GM06990 (cell line): ENCODE data around the gene R3HDM4.

Source experiments
- DNase-seq: peaks from one replicate; pipeline ENCODE4 v3.0.0-alpha.2; 2011; ENCODE audit not compliant: insufficient read length; ENCODE audit errors: extremely low read depth
- H3K27me3 ChIP-seq: replicated peaks from 2 replicates; pipeline ENCODE4 v1.6.0; 2011; ENCODE audit warnings: low read length; ENCODE audit not compliant: control insufficient read depth, insufficient read depth
- H3K36me3 ChIP-seq: 2 replicates; pipeline ENCODE4 v1.5.1; 2011; ENCODE audit warnings: low read length; ENCODE audit not compliant: control insufficient read depth, insufficient read depth
- H3K4me3 ChIP-seq: replicated peaks from 2 replicates; pipeline ENCODE4 v1.5.1; 2011; ENCODE audit warnings: low read depth, mild to moderate bottlenecking, control low read depth, low read length
- TF ChIP-seq, protein P1 (sequence below): IDR thresholded peaks from 2 replicates; pipeline ENCODE4 v1.5.1; 2011; ENCODE audit warnings: low read length, control low read depth, mild to moderate bottlenecking, inconsistent platforms; ENCODE audit not compliant: insufficient read depth, poor library complexity, severe bottlenecking

Gene R3HDM4

DNA sequence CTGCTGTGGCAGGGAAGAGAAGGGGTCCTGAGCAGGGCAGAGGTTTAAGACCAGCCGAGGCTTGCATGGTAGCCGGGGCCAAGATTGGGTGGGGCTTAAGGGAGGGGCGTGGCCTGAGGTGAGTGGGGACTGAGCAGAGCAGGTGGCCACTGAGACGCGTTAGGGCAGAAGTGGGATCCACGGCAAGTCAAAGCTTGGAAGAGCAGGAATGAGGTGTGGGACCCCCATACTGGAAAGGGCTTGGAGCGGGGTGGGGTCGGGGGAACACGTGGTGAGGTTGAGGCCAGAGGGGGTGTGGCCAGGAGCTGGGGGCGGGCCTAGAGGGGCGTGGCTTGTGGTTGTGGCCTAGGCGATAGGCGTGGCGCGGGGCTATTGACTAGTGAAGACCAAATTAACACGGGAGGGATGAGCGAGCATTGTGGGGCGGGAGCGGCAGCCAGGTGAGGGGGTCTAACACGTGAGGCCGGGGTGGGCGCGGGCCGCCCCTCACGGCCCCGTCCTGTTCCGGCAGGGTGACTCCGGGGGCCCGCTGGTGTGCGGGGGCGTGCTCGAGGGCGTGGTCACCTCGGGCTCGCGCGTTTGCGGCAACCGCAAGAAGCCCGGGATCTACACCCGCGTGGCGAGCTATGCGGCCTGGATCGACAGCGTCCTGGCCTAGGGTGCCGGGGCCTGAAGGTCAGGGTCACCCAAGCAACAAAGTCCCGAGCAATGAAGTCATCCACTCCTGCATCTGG is 50.3 kb downstream of the R3HDM4 start:
- TF ChIP-seq, protein P1, sequence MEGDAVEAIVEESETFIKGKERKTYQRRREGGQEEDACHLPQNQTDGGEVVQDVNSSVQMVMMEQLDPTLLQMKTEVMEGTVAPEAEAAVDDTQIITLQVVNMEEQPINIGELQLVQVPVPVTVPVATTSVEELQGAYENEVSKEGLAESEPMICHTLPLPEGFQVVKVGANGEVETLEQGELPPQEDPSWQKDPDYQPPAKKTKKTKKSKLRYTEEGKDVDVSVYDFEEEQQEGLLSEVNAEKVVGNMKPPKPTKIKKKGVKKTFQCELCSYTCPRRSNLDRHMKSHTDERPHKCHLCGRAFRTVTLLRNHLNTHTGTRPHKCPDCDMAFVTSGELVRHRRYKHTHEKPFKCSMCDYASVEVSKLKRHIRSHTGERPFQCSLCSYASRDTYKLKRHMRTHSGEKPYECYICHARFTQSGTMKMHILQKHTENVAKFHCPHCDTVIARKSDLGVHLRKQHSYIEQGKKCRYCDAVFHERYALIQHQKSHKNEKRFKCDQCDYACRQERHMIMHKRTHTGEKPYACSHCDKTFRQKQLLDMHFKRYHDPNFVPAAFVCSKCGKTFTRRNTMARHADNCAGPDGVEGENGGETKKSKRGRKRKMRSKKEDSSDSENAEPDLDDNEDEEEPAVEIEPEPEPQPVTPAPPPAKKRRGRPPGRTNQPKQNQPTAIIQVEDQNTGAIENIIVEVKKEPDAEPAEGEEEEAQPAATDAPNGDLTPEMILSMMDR: no peak
- no peaks in the 10 kb centered on the region for H3K27me3 ChIP-seq
- peak; percentile 81 for DNase-seq
- H3K4me3 ChIP-seq: no peak overlapping the region
- H3K36me3 ChIP-seq: peaks cover 3% of the 10 kb centered on the region; the same call in 1 of the 2 replicates

DNA sequence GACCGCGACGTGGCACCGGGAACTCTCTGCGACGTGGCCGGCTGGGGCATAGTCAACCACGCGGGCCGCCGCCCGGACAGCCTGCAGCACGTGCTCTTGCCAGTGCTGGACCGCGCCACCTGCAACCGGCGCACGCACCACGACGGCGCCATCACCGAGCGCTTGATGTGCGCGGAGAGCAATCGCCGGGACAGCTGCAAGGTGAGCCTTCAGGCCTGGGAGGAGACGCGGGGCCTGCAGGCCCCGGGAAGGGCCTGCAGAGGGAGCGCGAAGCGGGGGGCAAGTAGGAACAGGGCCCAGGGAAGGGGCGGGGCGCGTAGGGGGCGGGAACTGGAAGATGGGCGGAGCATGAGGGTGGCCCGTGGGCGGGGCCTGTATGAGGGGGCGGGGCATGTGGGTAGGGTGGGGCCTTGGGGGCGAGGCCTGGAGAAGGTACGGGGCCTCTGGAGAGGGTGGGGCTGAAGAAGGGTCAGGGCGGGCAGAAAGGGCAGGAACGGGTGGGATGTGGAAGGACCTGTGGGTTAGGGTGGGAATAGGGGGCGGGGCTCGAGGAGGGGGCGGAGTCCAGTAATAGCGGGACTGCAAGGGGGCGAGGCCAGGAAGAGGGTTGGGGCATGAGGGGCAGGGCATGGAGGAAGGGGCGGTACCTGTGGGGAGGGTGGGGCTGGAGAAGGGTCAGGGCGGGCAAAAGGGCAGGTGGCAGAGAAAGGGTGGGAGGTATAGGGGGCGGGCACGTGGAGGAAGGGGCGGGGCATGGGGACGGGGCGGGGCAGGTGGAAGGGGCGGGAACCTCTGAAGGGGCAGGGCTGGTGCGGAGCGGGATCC is 51.1 kb downstream of the R3HDM4 start:
- H3K36me3 ChIP-seq: no peaks in the 10 kb centered on the region
- H3K27me3 ChIP-seq: no peaks in the 10 kb centered on the region
- no peak overlapping the region for H3K4me3 ChIP-seq
- peak; percentile 75 for DNase-seq
- TF ChIP-seq, protein P1: no peak

DNA sequence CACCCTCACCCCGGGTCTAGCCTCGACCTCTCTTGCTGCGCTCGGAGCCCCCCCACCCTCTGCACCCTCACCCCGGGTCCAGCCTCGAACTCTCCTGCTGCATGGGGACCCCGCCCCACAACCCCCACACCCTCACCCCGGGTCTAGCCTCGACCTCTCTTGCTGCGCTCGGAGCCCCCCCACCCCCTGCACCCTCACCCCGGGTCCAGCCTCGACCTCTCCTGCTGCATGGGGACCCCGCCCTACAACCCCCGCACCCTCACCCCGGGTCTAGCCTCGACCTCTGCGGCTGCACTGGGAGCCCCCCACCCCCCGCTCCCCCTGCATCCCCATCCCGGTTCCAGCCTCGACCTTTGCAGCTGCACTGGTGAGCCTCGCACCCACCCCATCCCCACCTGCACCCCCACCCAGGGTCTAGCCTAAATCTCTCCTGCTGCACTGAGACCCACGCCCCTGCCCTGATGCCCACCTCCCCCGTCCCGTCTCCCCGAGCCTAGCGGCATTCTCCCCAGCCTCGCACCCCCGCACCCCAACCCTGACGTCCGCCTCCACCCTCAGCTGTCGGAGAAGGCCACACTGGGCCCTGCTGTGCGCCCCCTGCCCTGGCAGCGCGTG is 51.8 kb downstream of the R3HDM4 start:
- H3K27me3 ChIP-seq: no peaks in the 10 kb centered on the region
- H3K36me3 ChIP-seq: no peaks in the 10 kb centered on the region
- TF ChIP-seq, protein P1: no peak
- DNase-seq: no peak
- H3K4me3 ChIP-seq: no peak overlapping the region

DNA sequence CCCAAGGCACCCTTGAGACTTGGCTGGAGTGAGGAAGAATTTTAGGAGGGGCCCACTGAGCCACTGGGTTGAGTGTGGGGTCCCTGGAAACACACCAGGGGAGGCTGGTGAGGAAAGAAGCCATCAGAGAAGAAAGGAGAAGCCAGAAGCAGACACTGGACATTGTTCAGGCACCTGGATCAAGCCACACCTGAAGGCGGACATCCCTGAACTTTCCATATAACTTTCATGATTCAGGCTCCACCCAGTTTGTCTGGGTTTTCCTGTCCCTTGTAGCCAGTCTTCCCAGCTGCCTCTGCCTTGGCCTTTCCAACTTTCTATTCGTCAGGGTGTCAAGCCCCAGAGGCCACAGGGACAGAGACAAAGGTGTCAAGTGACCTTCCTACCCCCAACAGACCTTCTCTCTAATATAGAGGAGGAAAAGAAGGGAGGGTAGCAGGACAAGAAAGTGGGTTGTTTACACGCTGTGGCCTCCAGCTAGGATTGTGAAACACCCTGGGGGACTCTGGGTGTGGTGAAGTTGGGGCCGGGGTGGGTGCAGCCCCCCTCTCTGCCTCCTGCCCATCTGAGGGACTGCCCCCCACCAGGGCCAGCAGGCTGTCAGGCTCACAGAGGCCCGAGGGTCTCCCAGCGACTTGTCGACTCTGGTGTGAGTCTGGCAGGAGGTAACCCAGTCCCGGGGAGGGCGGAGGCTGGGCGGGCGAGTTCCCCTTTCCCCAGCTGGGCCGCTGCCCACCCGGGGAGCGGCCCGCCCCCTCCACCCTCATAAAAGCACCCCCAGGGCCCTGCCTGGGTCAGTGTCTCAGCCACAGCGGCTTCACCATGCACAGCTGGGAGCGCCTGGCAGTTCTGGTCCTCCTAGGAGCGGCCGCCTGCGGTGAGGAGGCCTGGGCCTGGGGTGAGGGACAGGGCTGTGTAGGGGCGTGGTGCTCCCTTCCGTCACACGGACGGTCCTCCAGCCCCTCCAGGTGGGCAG is 53.9 kb downstream of the R3HDM4 start, which contains the start of gene CFD:
Gene CFD (plus strand): TSS at position 797 of the 976 bp plus-strand sequence. CDS start 26 bp downstream, at position 823.
- Histone ChIP-seq H3K4me3 (no peak within 1 kb of the TSS; the same call in 1 of the 2 replicates), H3K36me3 (no peaks in the 10 kb centered on the region), H3K27me3 (no peaks in the 10 kb centered on the region)
- no peak for DNase-seq
- TF ChIP-seq, protein P1: no peak

DNA sequence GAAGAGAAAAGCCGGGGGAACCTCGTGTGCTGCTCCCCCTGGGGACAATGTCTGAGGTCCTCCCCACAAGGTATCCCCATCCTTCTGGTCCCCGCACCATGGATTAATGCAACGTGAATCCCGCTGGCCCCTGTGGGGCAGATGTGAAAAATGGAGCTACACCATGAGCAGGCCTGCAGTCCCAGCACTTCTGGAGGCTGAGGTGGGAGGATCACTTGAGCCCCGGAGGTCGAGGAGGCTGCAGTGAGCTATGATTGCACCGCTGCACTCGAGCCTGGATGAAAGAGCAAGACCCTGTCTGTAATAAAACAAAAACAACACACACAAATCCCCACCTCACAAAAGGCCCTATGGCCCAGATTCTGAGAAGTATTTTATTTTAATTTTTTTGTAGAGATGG is 54.7 kb downstream of the R3HDM4 start:
- DNase-seq: no peak

More for the DNA sequence above, 54.7 kb downstream of the R3HDM4 start:
- H3K36me3 ChIP-seq: no peaks in the 10 kb centered on the region
- H3K4me3 ChIP-seq: no peak overlapping the region
- TF ChIP-seq, protein P1: no peak
- H3K27me3 ChIP-seq: no peaks in the 10 kb centered on the region
